HUES6 (cell line): Measurements from ENCODE around the gene ACTG1.

Experiments
- H3K27ac ChIP-seq: 2 replicates; pipeline ENCODE4 v1.7.0; 2013; ENCODE audit warnings: low read depth, mild to moderate bottlenecking, low read length, inconsistent platforms
- H3K27me3 ChIP-seq: 2 replicates; pipeline ENCODE4 v1.6.1; 2013; ENCODE audit warnings: low read length; ENCODE audit not compliant: control insufficient read depth, insufficient read depth
- H3K36me3 ChIP-seq: 2 replicates; pipeline ENCODE4 v1.6.1; 2013; ENCODE audit warnings: low read length; ENCODE audit not compliant: control insufficient read depth, insufficient read depth
- H3K4me1 ChIP-seq: 2 replicates; pipeline ENCODE4 v1.6.1; 2013; ENCODE audit warnings: low read length; ENCODE audit not compliant: control insufficient read depth, insufficient read depth
- H3K4me3 ChIP-seq: 2 replicates; pipeline ENCODE4 v1.5.1; 2013; ENCODE audit warnings: low read depth, low read length
- H3K9ac ChIP-seq: one replicate; pipeline ENCODE4 v1.6.1; 2013; ENCODE audit warnings: mild to moderate bottlenecking, low read length
- H3K9me3 ChIP-seq: 2 replicates; pipeline ENCODE4 v1.6.1; 2013; ENCODE audit warnings: low read depth, low read length; ENCODE audit not compliant: control insufficient read depth, insufficient read depth

Gene ACTG1

DNA sequence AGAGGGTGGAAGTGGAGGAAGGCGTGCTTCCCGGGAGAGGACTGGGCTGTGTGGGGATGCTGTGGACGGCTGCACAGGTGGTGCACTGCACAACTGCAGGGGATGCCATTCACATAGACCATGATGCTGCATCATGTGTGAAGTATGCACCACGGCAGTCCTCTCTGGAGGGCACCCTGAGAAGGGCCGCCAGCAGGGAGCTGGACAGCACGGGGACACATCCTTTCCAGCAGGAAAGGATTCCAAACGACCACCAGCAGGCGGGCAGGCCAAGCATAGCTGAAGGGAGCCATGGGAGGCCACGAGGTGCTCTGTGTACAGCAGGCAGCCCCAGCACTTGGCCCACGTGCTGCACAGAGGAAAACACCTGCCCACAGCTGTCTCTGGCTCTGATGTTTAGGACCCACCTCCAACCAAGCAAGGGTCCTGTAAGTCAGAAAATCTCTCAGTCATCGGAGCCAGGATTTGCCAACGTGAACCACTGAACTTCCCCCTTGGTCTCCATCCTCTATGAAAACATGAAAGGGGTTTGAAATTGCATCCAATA is 10.1 kb downstream of the ACTG1 start:
- Histone ChIP-seq H3K9ac (no peak overlapping the region), H3K27me3 (no peaks in the 10 kb centered on the region; the same call in 1 of the 2 replicates), H3K4me1 (peaks cover 9% of the 10 kb centered on the region)

DNA sequence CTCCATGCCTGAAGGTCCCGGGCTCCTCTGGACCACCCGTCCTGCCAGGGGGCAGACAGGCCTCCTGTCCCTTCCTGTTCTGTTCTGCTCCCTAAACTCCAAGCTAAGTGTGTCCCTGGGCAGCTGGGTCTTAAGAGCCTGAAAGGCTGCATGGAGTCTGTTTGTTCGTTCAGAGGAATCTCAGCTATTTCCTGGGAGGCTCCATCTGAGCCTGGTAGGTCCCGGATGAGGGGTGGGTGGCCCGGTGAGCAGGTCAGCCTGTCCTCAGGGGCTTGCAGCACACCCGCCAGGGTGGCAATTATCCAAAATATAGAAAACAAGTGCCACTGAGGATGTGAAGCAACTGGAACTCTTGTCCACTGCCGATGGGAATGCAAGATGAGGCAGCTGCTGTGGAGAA is 12.6 kb downstream of the ACTG1 start:
- Histone ChIP-seq H3K27ac (no peak overlapping the region), H3K9me3 (no peaks in the 10 kb centered on the region), H3K9ac (no peak overlapping the region), H3K27me3 (no peaks in the 10 kb centered on the region; the same call in 1 of the 2 replicates), H3K4me3 (no peak overlapping the region), H3K4me1 (peaks cover 9% of the 10 kb centered on the region), H3K36me3 (no peaks in the 10 kb centered on the region)

More for the DNA sequence above, 10.1 kb downstream of the ACTG1 start:
- Histone ChIP-seq H3K27ac (no peak overlapping the region), H3K4me3 (no peak overlapping the region), H3K9me3 (no peaks in the 10 kb centered on the region), H3K36me3 (no peaks in the 10 kb centered on the region)

DNA sequence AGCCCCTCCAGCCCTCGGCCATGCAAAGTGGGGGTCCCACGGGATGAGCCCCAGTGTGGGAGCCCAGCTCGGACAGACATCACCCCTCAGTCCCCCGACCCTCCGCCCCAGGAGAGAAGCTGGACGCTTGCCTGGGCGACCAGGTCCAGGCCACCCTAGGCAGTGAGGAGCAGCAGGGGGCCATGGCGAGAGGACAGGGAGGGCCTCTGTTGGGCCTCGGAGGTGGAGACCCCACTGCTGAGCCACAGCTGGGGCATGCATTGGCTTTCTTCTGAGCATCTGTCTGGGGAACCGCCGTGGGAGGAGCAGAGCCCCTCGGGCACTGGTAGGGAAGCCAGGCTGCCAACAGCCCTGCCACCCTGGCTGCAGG is 13.0 kb downstream of the ACTG1 start:
- no peaks in the 10 kb centered on the region for H3K9me3 ChIP-seq
- peaks cover 9% of the 10 kb centered on the region for H3K4me1 ChIP-seq
- H3K27me3 ChIP-seq, result no peaks in the 10 kb centered on the region; the same call in 1 of the 2 replicates
- H3K27ac ChIP-seq, result no peak overlapping the region
- no peak overlapping the region for H3K4me3 ChIP-seq
- no peaks in the 10 kb centered on the region for H3K36me3 ChIP-seq
- H3K9ac ChIP-seq, result no peak overlapping the region

DNA sequence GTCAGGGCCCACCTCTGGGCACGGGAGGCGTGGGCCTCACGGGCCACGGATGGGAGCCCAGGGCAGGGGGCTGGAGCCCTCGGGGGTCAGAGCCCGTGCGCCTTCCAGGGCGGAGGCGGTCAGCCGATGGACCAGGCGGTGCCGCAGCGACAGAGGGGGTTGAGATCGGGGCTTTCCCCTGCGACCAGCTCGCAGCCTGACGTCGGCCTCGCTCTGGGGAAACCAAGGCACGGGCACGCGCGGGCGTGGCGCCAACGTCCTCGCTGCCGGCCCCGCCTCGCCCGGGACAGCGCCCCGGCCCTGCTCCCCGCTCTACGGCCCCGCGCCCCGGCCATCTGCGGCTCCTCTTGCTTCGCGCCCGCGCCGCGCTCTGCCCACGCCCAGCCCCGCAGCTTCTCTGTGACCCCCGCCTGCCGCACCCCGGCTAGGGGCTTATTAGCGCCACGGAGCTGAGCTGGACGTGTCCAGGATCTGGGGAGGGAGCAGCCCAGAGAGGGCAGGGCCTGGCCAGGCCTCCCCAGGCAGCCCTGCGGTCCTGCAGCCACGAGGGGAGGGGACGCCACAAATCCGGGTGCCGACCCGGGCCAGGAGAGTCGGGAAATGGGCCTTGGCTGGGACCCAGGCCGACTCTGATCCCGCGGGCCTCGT is 13.5 kb downstream of the ACTG1 start:
- H3K27me3 ChIP-seq, result no peaks in the 10 kb centered on the region; the same call in 1 of the 2 replicates
- no peak overlapping the region for H3K4me3 ChIP-seq
- H3K27ac ChIP-seq, result no peak overlapping the region
- H3K4me1 ChIP-seq, result peaks cover 9% of the 10 kb centered on the region
- H3K9ac ChIP-seq, result no peak overlapping the region
- no peaks in the 10 kb centered on the region for H3K9me3 ChIP-seq
- no peaks in the 10 kb centered on the region for H3K36me3 ChIP-seq

DNA sequence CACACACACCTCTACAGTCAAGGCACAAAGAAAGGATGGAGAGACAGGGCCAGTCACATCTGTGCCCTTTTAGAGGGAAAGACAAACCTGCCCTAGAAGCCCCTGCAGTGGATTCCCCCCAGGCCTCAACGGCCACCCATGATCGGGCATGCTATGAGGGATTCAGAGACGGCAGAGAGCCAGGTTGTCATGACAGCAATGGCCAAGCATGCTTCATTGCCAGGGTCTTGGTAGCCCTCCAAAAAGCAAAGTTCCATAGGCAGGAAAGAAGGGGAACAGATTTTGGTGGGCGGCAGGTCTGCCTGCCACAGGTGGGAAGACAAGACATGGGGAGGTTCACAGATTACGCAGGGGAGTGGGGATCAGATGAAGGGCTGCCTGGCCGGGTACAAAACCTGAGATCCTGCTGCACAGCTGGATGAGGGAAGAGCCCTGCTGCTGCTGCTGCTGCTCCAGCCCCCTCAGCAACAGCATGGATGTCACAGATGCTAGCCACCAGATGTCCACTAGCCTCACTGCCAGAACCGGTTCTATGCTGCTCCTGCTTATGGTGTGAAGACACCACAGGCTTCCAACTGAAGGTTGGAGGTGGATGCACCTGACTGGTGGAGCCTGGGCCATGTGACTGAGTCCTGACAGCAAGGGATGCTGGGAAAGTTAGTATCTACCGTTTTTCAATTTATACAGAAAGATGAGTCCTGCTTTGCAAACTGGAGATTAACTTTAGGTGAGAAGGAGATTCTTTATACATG is 17.8 kb downstream of the ACTG1 start:
- Histone ChIP-seq H3K27ac (no peak overlapping the region), H3K4me3 (no peak overlapping the region), H3K27me3 (peaks cover 13% of the 10 kb centered on the region), H3K36me3 (no peaks in the 10 kb centered on the region), H3K9me3 (no peaks in the 10 kb centered on the region), H3K4me1 (peaks cover 23% of the 10 kb centered on the region), H3K9ac (no peak overlapping the region)

DNA sequence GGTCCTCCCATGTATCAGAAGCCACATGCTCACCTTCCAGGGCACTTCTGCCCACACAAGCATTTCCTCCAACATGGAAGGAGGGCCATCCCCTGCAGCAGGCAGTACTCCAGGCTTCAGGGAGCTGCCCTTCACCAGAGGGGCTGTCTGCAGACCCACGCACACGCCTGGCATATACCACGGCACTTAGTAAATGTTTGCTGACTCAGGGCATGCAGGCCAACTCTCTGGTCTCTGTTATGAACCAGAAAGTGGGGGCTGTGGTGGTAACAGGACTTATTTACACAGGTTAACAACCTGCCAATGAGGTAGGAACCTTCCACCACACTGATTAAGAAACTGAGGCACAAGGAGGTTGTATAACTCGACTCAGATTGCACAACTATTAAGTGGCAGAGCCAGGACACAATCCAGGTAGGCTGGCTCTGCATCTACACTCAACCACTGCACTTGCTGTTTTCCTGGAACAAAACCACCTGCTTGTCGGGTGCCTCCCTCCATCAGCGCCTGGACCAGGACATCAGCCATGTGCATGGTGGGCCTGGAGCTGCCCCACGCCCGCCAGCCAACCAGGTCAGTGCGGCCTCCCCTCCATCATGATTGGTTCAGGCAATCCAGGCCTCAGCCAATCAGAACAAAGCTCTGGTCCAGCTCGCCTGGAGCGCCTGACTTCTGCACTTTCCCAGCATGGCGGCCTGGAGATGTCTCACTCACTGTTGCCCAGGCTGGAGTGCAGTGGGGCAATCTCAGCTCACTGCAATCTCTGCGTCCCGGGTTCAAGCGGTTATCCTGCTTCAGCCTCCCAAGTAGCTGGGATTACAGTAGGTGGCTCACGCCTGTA is 19.2 kb downstream of the ACTG1 start:
- no peaks in the 10 kb centered on the region for H3K9me3 ChIP-seq
- H3K27ac ChIP-seq, result no peak overlapping the region
- peaks cover 13% of the 10 kb centered on the region for H3K27me3 ChIP-seq
- no peak overlapping the region for H3K4me3 ChIP-seq
- H3K4me1 ChIP-seq, result peaks cover 31% of the 10 kb centered on the region
- H3K9ac ChIP-seq, result no peak overlapping the region
- no peaks in the 10 kb centered on the region for H3K36me3 ChIP-seq

DNA sequence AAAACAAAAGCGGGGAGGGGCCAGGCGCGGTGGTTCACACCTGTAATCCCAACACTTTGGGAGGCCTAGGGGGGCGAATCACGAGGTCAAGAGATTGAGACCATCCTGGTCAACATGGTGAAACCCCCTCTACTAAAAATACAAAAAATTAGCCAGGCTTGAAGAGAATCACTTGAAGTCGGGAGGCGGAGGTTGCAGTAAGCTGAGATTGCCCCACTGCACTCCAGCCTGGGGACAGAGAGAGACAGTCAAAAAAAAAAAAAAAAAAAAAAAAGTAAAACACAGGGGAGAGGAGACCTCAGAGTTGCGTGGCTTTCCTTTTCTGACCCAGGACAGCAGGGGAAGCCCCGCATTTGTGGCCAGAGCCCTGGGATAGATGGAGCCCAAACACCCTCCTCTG is 19.9 kb downstream of the ACTG1 start:
- Histone ChIP-seq H3K4me1 (peaks cover 32% of the 10 kb centered on the region), H3K9ac (no peak overlapping the region), H3K36me3 (no peaks in the 10 kb centered on the region), H3K9me3 (no peaks in the 10 kb centered on the region), H3K4me3 (no peak overlapping the region), H3K27me3 (peaks cover 13% of the 10 kb centered on the region), H3K27ac (no peak overlapping the region)

DNA sequence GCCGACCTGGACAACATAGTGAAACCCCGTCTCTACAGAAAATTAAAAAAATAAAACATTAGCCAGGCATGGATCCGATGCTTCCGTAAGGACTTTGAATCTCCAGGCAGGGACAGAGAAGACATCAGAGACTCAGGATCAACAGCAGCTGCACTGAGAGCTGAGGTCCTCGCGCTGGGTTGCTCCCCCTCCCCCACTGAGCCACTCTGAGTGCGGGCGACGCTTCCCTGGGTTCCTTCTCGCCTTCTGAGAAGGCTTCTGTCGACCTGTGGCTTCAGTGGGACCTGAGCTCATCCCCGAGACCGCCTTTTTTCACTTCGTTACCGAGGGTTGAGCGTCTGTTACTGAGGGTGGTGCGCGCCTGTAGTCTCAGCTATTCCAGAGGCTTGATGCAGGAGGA is 20.4 kb downstream of the ACTG1 start:
- no peaks in the 10 kb centered on the region for H3K36me3 ChIP-seq
- no peak overlapping the region for H3K27ac ChIP-seq
- H3K27me3 ChIP-seq, result peaks cover 16% of the 10 kb centered on the region
- no peaks in the 10 kb centered on the region for H3K9me3 ChIP-seq
- H3K4me1 ChIP-seq, result peaks cover 32% of the 10 kb centered on the region
- H3K4me3 ChIP-seq, result no peak overlapping the region
- H3K9ac ChIP-seq, result no peak overlapping the region

DNA sequence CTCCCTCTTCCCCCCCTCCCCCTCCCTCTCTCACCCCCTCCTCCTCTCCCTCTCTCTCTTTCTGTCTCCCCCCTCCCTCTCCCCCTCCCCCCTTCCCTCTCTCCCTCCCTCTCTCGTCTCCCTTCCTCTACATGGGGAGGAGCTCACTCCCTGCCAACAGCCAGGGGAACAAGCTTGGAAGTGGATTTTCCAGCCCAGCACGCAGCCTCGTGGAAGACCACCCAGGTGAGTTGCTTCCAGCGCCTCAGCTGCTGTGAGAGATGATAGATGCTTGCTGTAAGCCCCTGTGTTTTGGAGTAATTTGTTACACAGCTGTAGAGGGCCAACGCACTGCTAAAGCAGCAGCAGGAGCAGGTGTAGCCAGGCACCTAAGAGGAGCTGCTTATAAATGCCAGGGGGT is 20.8 kb downstream of the ACTG1 start:
- Histone ChIP-seq H3K4me1 (peaks cover 32% of the 10 kb centered on the region), H3K36me3 (no peaks in the 10 kb centered on the region), H3K9me3 (no peaks in the 10 kb centered on the region), H3K9ac (no peak overlapping the region), H3K4me3 (no peak overlapping the region), H3K27ac (no peak overlapping the region), H3K27me3 (peaks cover 17% of the 10 kb centered on the region)

DNA sequence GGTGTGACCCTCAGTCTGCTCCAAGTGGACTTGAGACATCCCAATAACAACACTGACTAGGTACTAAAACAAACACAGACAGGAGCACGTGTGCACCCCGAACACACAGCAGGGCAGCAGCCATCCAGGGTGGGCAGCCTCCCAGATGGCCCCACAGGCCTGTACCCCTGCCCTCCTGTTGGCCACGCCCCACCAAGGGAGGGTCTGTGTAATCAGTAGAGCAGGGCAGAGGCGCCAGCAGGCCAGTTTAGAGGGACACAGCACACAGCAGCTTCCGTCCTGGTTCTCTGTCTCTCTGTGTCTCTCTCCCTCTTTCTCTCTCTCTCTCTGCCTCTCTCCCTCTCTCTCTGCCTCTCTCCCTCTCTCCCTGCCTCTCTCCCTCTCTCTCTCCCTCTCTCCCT is 21.4 kb downstream of the ACTG1 start:
- Histone ChIP-seq H3K27ac (no peak overlapping the region), H3K36me3 (no peaks in the 10 kb centered on the region), H3K9ac (no peak overlapping the region), H3K9me3 (no peaks in the 10 kb centered on the region), H3K27me3 (peaks cover 20% of the 10 kb centered on the region), H3K4me3 (no peak overlapping the region), H3K4me1 (peaks cover 32% of the 10 kb centered on the region)
